Mesodermal cell (in vitro differentiated cells): Measurements from ENCODE around the gene PCSK6.
"Not testable (repeated sequence)": the region's sequence is repeated elsewhere in the genome, so short reads cannot be mapped to it uniquely, and the experiment has no call there.

Source experiments
- H3K27ac ChIP-seq: 2 replicates; pipeline ENCODE4 v1.7.0; 2013; ENCODE audit warnings: mild to moderate bottlenecking, low read depth, low read length, moderate library complexity; ENCODE audit not compliant: severe bottlenecking
- H3K36me3 ChIP-seq: 2 replicates; pipeline ENCODE4 v1.7.1; 2013; ENCODE audit warnings: mild to moderate bottlenecking, low read length, moderate library complexity; ENCODE audit not compliant: control insufficient read depth, insufficient read depth
- H3K4me1 ChIP-seq: one replicate; pipeline ENCODE4 v1.7.1; 2013; ENCODE audit warnings: mild to moderate bottlenecking, low read length; ENCODE audit not compliant: insufficient read depth, control insufficient read depth, poor library complexity, severe bottlenecking
- H3K4me3 ChIP-seq: 2 replicates; pipeline ENCODE4 v1.7.0; 2013; ENCODE audit warnings: low read length, control low read depth, mild to moderate bottlenecking; ENCODE audit not compliant: insufficient read depth, poor library complexity, severe bottlenecking; ENCODE audit errors: extremely low read depth
- H3K9me3 ChIP-seq: 2 replicates; pipeline ENCODE4 v1.7.1; 2013; ENCODE audit warnings: mild to moderate bottlenecking, low read length, moderate library complexity; ENCODE audit not compliant: control insufficient read depth
- WGBS, 2 experiments: methylation state at CpG; one replicate each; pipeline ENCODE4 v1.1.5; 2013; ENCODE audit warnings: missing lambda C conversion rate in 2 of 2; ENCODE audit not compliant: insufficient coverage in 2 of 2; 5-methylcytosine and 5-hydroxymethylcytosine counted together

PCSK6 gene

DNA sequence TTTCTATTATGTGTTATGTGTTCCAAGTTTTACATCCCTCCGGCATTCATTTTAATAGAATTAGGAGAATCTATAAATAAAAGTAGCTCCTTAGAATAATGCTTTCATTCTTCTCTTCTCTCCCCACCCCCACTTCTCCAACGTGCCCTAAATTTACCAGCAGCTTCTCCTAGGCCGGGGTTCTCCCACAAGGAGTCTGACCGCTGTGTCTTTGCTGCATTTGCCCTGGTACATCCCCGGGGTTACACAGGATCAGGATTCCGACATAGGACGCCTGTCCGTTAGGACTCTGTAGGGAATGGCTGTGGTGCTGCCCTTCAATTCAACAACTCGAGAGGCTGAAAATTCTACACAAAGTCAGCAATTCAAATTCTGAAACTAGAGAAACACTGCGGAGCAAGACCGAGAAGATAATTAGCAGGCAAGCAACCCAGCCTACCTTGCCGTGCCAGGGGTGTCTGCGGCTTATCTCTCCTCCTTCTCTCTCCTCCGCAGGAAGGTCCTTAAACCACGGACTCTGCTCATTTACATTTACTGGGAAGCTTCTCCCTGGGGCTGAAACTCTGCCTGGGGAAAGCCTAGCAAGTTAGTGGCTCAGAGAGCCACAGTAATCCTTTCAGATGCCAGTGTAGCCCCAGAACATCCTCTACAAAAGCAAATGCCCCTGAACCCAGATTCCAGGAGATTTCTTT, 18.8 kb downstream of the PCSK6 start:
- Histone ChIP-seq H3K27ac (no peak overlapping the region), H3K36me3 (no peaks in the 10 kb centered on the region), H3K9me3 (peaks cover 6% of the 10 kb centered on the region), H3K4me3 (no peak overlapping the region), H3K4me1 (peaks cover 6% of the 10 kb centered on the region)
- 67 to 68% methylated on average over 11 to 14 of the region's 15 CpGs for WGBS, 2 experiments

- H3K4me3 ChIP-seq = no peak overlapping the region
- H3K9me3 ChIP-seq = peaks cover 9% of the 10 kb centered on the region
- no peaks in the 10 kb centered on the region for H3K36me3 ChIP-seq
- WGBS, 2 experiments = 91 to 93% methylated on average over 18 to 19 of the region's 21 CpGs
- H3K27ac ChIP-seq = no peak overlapping the region
- H3K4me1 ChIP-seq = peaks cover 6% of the 10 kb centered on the region
These were observed 19.8 kb downstream of the PCSK6 start for GRCh38 chr15:101469520-101470288.

DNA sequence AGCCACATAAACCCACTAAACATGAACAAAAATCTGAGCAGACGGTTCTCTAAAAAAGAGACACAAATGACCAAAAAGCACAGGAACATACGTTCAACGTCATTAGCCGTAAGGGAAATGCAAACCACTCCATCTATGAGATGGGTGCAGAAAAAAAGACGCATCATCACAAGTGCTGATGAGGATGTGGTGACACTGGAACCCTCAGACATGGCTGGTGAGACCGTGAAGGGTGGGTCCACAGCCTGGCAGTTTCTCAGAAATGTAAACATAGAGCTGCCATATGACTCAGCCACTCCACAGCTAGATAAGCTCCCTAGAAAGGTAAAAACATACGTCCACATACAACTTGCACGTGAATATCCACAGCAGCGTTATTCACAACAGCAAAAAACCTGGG, 23.3 kb downstream of the PCSK6 start:
- Histone ChIP-seq H3K4me3 (no peak overlapping the region), H3K36me3 (no peaks in the 10 kb centered on the region), H3K4me1 (peaks cover 6% of the 10 kb centered on the region), H3K27ac (no peak overlapping the region), H3K9me3 (peaks cover 9% of the 10 kb centered on the region)
- WGBS, 2 experiments = 89 to 96% methylated on average over 7 to 8 of the region's 9 CpGs

- 83 to 86% methylated on average over 13 to 16 of the region's 16 CpGs for WGBS, 2 experiments
- Histone ChIP-seq H3K27ac (no peak overlapping the region), H3K4me1 (no peaks in the 10 kb centered on the region), H3K36me3 (no peaks in the 10 kb centered on the region), H3K9me3 (peaks cover 9% of the 10 kb centered on the region), H3K4me3 (no peak overlapping the region)
These were observed 24.4 kb downstream of the PCSK6 start for GRCh38 chr15:101464999-101465669.

DNA sequence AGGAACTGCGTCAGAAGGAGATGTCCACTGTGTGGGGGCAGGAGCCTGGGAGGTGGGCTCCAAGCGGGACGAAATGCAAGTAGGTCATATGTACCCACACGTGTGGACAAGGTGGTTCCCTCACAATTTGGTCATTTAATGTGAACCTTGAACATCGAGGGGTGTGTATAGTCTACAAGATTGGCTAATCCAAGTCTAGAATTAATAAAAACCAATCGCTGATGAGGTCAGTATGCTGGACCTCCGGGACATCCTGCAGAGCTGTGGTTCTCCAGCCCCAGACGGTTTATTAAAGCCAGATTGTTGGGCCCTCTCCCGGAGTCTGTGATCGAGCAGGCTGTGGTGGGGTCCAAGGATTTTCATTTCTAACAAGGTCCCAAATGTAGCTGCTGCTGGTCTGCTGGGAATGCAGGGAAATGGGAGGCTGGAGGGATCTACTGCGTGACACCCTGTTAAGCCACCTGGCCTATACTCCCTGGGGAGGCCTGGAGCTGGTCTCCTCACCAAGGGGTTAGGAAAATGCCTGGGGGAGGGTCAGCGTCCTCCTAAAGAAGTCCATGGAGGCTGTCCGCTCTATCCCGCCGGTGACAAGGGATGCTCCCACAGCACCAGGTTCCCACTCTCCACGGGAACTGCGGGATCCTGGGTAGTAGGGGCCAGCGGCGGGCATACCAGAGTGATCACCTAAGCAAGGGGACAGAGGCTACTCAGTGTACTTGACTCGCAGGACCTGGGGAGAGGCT, 25.1 kb downstream of the PCSK6 start:
- H3K4me1 ChIP-seq = no peaks in the 10 kb centered on the region
- no peaks in the 10 kb centered on the region for H3K36me3 ChIP-seq
- no peak overlapping the region for H3K27ac ChIP-seq
- WGBS, 2 experiments = 83 to 84% methylated on average over 16 of the region's 20 CpGs
- peaks cover 9% of the 10 kb centered on the region for H3K9me3 ChIP-seq
- H3K4me3 ChIP-seq = no peak overlapping the region

- no CpG with 5 or more reads among the region's 5 CpGs for WGBS, 2 experiments
- H3K36me3 ChIP-seq, H3K27ac ChIP-seq, H3K4me3 ChIP-seq, H3K4me1 ChIP-seq, H3K9me3 ChIP-seq: not testable (repeated sequence)
These were observed 25.8 kb downstream of the PCSK6 start for GRCh38 chr15:101463696-101464095.

DNA sequence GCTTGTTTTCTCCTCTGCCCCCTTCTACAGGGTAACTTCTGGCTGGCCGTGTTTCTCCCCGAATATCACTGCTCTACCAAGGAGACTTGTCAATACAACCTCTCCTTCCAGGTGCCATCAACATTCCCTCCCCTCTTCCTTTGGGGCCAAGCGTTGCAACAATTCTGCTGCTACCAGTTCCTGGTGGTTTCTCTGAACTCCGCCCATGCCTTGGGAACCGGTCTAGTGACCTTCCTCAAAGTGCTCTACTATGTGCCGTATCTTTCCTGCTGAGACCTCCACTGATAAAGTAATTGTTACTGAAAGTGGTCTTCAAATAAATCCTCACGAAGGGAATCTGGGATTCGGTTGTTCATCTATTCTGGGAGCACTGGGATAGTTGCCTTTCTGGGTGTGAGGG, 26.2 kb downstream of the PCSK6 start:
- WGBS, 2 experiments = 63 to 82% methylated on average over 3 to 7 of the region's 8 CpGs

DNA sequence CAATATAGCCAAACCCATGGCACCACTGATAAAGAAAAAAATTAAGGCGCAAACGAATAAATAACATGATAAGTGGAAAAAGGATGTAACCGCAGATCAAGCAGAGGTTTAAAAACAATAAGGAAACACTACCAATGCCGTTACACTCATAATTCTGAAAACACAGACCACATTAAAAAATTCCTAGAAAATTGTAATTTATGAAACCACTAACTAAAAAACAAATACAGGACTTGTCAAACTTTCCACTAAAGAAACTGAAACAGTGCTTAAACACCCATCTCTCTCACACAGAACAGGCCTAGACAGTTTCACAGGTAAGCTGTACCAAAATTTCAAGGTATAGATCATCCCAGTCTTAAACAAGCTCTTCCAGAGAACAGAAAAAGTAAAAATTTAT, 28.4 kb downstream of the PCSK6 start:
- Histone ChIP-seq H3K4me3 (no peak overlapping the region), H3K4me1 (peaks cover under 1% of the 10 kb centered on the region), H3K36me3 (no peaks in the 10 kb centered on the region), H3K27ac (no peak overlapping the region), H3K9me3 (peaks cover 6% of the 10 kb centered on the region)
- 100% methylated on average over 3 of the region's 4 CpGs; no CpG with 5 or more reads in 1 of the 2 experiments for WGBS, 2 experiments

More for the DNA sequence above, 26.2 kb downstream of the PCSK6 start:
- Histone ChIP-seq H3K36me3 (no peaks in the 10 kb centered on the region), H3K4me3 (no peak overlapping the region), H3K27ac (no peak overlapping the region), H3K4me1 (no peaks in the 10 kb centered on the region), H3K9me3 (peaks cover 9% of the 10 kb centered on the region)

DNA sequence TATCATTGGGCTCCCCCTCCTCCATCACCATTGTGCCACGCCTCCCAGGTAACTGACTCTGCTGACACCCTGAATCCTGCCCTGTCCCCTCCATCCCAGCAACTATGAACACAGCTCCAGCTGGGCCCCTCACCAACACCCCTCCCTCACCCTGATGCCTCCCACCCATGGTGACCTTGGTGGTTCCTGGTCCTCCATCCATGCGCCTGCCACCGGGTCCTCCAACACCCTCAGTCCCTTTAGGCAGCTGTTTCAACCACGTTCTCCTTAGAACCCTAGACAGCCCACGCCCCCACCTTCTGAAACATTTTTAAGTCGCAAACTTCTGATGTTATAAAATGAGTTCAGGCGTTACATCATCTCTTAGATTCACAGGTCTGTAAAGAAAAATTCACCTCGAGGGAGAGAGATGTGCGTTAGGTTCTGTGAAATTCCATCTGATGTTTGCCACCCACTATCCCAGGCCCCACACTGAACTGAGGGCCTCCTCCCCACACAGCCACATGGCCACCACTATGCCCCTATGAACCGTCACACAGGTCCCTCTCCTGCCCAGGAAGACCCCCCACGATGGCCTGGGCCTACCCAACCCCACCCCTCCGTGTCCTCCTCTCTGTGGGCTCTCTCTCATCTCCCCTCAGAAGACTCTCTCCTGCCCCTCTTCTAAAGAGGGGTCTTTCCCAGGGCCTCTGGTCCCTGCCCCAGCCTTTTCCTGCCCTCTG, 29.8 kb downstream of the PCSK6 start:
- H3K36me3 ChIP-seq = no peaks in the 10 kb centered on the region
- 89 to 93% methylated on average over 11 to 12 of the region's 12 CpGs for WGBS, 2 experiments
- H3K4me1 ChIP-seq = peaks cover 6% of the 10 kb centered on the region
- no peaks in the 10 kb centered on the region for H3K9me3 ChIP-seq
- H3K27ac ChIP-seq = no peak overlapping the region
- no peak overlapping the region for H3K4me3 ChIP-seq
